ENCODE measurements around the gene BTBD9. TPM values are rescaled to one million over a fixed set of nuclear protein-coding genes. Genes with fewer than 3 reads are reported as not detected.

Gene BTBD9
- polyA plus RNA-seq, 2 of the 4 experiments (the other 2 are of a cell fraction): 2.3 to 4.6 TPM

DNA sequence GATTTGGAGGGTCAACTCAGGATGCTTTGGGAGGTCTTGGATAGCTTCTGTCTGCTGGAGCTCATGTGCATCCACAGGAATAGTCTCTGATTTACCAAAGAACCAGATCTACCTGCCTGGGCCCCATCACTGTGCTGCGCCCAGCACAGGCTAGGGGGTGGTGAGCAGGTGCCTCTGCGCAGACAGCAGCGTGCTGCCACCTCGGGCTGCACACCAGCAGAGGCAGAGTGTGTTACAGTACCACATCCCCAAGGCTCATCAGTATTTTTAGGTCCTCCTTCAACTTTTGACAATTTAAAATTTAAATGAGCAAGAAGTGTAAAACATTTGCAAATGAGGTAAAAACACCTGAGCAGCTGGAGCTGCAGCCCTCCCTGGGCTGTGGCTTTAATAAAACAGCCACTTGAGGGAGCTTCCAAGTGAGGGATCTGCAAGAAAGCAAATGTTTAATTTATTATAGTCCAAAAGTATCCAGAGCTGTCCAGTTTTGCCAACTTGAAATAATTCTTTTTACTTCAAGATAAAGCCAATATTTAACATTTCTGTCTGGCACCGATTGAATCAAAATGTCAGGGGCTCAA is 495.3 kb downstream of the BTBD9 start:
- DNase-seq (ENCODE audit: low read depth in 1 of 2, low spot score in 1 of 2): no peak
- Histone ChIP-seq H3K9me3 (no peaks in the 10 kb centered on the region), H3K27ac (no peak overlapping the region), H3K4me1 (no peaks in the 10 kb centered on the region), H3K4me2 (no peak overlapping the region), H3K4me3 (no peak overlapping the region)
- TF ChIP-seq ZC3H11A (IDR thresholded peaks at IDR 0.05): no peak
- TF ChIP-seq JUN (IDR thresholded peaks at IDR 0.05): no peak
- no peak for TF ChIP-seq PHF8 (IDR thresholded peaks at IDR 0.05; ENCODE audit: borderline replicate concordance, low read depth)
- TF ChIP-seq EHF (CRISPR knock-in tag; IDR thresholded peaks at IDR 0.05): no peak
- no peak for TF ChIP-seq JUNB (IDR thresholded peaks at IDR 0.05)
- no peak for TF ChIP-seq EHMT2 (IDR thresholded peaks at IDR 0.05; ENCODE audit: low read depth)
- no peak for TF ChIP-seq ZNF302 (CRISPR knock-in tag; IDR thresholded peaks at IDR 0.05)
- no peak for TF ChIP-seq MAZ (IDR thresholded peaks at IDR 0.05; ENCODE audit: borderline replicate concordance, low read depth, low read length)
- no peak for TF ChIP-seq HEYL (CRISPR knock-in tag; IDR thresholded peaks at IDR 0.05)
- no peak for TF ChIP-seq POLR2A (IDR thresholded peaks at IDR 0.05; ENCODE audit: low read length)
- no peak for TF ChIP-seq NR3C1 (IDR thresholded peaks at IDR 0.05)
- TF ChIP-seq FOSL2 (IDR thresholded peaks at IDR 0.05): no peak
- no peak for TF ChIP-seq FOSL2 (CRISPR knock-in tag; IDR thresholded peaks at IDR 0.05)
- no peak for TF ChIP-seq HOXB13 (CRISPR knock-in tag; IDR thresholded peaks at IDR 0.05; ENCODE audit: low read depth)
- 96% methylated on average over 5 of the region's 5 CpGs for WGBS (ENCODE audit: missing lambda C conversion rate)
- ATAC-seq: no peak
- POLR2A ChIA-PET: no interaction called here
- CTCF ChIA-PET: no interaction called here
- FAIRE-seq: no peak

- Histone ChIP-seq H3K4me1 (no peaks in the 10 kb centered on the region), H3K27ac (no peak overlapping the region), H3K9me3 (no peaks in the 10 kb centered on the region), H3K4me3 (no peak overlapping the region), H3K4me2 (no peak overlapping the region)
- ATAC-seq: no peak
- 78% methylated on average over 8 of the region's 8 CpGs for WGBS (ENCODE audit: missing lambda C conversion rate)
- ChIA-PET CTCF (interaction anchor here (0.5 kb wide), 1 partner anchor 91 kb away, joined by 4 read pairs; no protein-coding TSS in a partner anchor), POLR2A (no interaction called here)
- TF ChIP-seq EHF (CRISPR knock-in tag; IDR thresholded peaks at IDR 0.05) (no peak), RARB (CRISPR knock-in tag; IDR thresholded peaks at IDR 0.05) (no peak), ZC3H11A (IDR thresholded peaks at IDR 0.05) (no peak), MAZ (IDR thresholded peaks at IDR 0.05; ENCODE audit: borderline replicate concordance, low read depth, low read length) (no peak), JUNB (IDR thresholded peaks at IDR 0.05) (no peak), EHMT2 (IDR thresholded peaks at IDR 0.05; ENCODE audit: low read depth) (no peak), MAFK (IDR thresholded peaks at IDR 0.05; ENCODE audit: partially characterized antibody) (no peak), TP53 (CRISPR knock-in tag; IDR thresholded peaks at IDR 0.05) (no peak), ZFP36 (IDR thresholded peaks at IDR 0.05; ENCODE audit: borderline replicate concordance, partially characterized antibody) (no peak)
- no peak for DNase-seq (ENCODE audit: low read depth in 1 of 2, low spot score in 1 of 2)
- FAIRE-seq: no peak
Measured at GRCh38 chr6:38143191-38144150, 496.3 kb downstream of the BTBD9 start.

- FAIRE-seq (no peak), DNase-seq (ENCODE audit: low read depth in 1 of 2, low spot score in 1 of 2) (no peak), ATAC-seq (no peak)
- Histone ChIP-seq H3K4me2 (no peak overlapping the region), H3K4me3 (no peak overlapping the region), H3K4me1 (no peaks in the 10 kb centered on the region), H3K9me3 (no peaks in the 10 kb centered on the region), H3K27ac (no peak overlapping the region)
- 86% methylated on average over 7 of the region's 7 CpGs for WGBS (ENCODE audit: missing lambda C conversion rate)
- ChIA-PET CTCF (interaction anchor here (0.5 to 1.6 kb wide), 2 partner anchors 90 to 352 kb away, joined by 3 to 4 read pairs; no protein-coding TSS in a partner anchor), POLR2A (no interaction called here)
- TF ChIP-seq TFCP2L1 (CRISPR knock-in tag; IDR thresholded peaks at IDR 0.05) (no peak), RNF2 (IDR thresholded peaks at IDR 0.05; ENCODE audit: borderline replicate concordance, low read depth) (no peak), HDAC2 (IDR thresholded peaks at IDR 0.05) (no peak), KDM5A (IDR thresholded peaks at IDR 0.05) (no peak), CTCF (IDR thresholded peaks at IDR 0.05) (no peak), PBX3 (IDR thresholded peaks at IDR 0.05) (no peak), JUNB (IDR thresholded peaks at IDR 0.05) (no peak), RCOR1 (IDR thresholded peaks at IDR 0.05; ENCODE audit: low read depth, low read length) (no peak), ZFP36 (IDR thresholded peaks at IDR 0.05; ENCODE audit: borderline replicate concordance, partially characterized antibody) (no peak), HOXA7 (CRISPR knock-in tag; IDR thresholded peaks at IDR 0.05) (no peak), PHF8 (IDR thresholded peaks at IDR 0.05; ENCODE audit: borderline replicate concordance, low read depth) (no peak), HES2 (IDR thresholded peaks at IDR 0.05) (no peak), EHF (CRISPR knock-in tag; IDR thresholded peaks at IDR 0.05) (no peak), HOXB5 (CRISPR knock-in tag; IDR thresholded peaks at IDR 0.05) (no peak), EHMT2 (IDR thresholded peaks at IDR 0.05; ENCODE audit: low read depth) (no peak), CBX8 (IDR thresholded peaks at IDR 0.05) (no peak), HEYL (CRISPR knock-in tag; IDR thresholded peaks at IDR 0.05) (no peak), ZSCAN20 (CRISPR knock-in tag; IDR thresholded peaks at IDR 0.05) (no peak)
Measured at GRCh38 chr6:38142178-38142902, 497.4 kb downstream of the BTBD9 start.

All from A549 (cell line).